Panc1 (cell line): ENCODE measurements around the gene CHRD.

Source experiments
- POLR2AphosphoS5 ChIP-seq: IDR thresholded peaks from 2 replicates; pipeline ENCODE4 v1.6.1; 2012; ENCODE audit warnings: mild to moderate bottlenecking, low read depth, low read length, moderate library complexity
- TF ChIP-seq, protein P1 (sequence below): fragments of 450-650 bp; IDR thresholded peaks from 2 replicates; pipeline ENCODE4 v1.5.1; 2017; ENCODE audit warnings: mild to moderate bottlenecking
- TF ChIP-seq, protein P2 (sequence below), 2 experiments: IDR thresholded peaks; 2 replicates each; pipeline ENCODE4 v1.6.1; 2011 to 2012; ENCODE audit warnings: low read depth in 2 of 2, control low read depth in 1 of 2, low read length in 1 of 2, mild to moderate bottlenecking in 1 of 2, moderate library complexity in 1 of 2; ENCODE audit not compliant: insufficient read depth in 1 of 2

DNA sequence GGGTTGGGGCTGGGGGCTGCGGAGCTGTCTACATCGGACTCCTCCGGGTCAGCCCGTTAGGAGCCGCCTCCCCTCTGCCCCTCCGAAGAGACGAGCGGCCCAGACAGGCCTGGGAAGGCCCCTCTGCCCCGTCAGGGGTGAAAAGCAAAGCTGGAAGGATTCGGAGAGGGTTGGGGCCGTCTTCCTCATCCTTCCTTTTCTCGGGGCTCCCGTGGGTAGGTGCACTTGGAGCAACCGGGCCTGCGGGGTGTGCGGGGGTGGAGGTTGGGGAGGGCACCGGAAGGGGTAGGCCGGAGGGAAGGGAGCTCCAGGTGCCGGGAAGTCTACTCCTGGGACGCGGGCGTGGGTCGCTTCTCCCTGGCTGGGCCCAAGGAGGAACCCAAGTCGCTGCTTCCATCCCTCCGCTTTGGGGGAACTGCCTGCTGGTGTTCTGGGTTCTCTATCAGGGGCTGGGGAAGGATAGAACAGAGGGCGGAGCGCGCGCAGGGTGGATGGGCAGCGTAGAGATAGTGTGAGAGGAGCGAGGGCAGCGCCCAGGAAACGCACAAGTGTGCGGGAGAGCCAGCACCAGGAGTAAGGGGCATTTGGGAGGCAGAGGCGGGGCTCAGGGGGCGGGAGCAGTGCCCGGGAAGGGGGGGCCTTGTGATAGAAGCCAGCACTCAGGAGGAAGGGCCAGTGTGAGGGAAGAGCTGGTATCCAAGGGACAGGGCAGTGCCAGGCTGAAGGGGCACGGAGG is 17.8 kb upstream of the CHRD start:
- TF ChIP-seq, protein P1, sequence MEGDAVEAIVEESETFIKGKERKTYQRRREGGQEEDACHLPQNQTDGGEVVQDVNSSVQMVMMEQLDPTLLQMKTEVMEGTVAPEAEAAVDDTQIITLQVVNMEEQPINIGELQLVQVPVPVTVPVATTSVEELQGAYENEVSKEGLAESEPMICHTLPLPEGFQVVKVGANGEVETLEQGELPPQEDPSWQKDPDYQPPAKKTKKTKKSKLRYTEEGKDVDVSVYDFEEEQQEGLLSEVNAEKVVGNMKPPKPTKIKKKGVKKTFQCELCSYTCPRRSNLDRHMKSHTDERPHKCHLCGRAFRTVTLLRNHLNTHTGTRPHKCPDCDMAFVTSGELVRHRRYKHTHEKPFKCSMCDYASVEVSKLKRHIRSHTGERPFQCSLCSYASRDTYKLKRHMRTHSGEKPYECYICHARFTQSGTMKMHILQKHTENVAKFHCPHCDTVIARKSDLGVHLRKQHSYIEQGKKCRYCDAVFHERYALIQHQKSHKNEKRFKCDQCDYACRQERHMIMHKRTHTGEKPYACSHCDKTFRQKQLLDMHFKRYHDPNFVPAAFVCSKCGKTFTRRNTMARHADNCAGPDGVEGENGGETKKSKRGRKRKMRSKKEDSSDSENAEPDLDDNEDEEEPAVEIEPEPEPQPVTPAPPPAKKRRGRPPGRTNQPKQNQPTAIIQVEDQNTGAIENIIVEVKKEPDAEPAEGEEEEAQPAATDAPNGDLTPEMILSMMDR = no peak
- TF ChIP-seq, protein P2, sequence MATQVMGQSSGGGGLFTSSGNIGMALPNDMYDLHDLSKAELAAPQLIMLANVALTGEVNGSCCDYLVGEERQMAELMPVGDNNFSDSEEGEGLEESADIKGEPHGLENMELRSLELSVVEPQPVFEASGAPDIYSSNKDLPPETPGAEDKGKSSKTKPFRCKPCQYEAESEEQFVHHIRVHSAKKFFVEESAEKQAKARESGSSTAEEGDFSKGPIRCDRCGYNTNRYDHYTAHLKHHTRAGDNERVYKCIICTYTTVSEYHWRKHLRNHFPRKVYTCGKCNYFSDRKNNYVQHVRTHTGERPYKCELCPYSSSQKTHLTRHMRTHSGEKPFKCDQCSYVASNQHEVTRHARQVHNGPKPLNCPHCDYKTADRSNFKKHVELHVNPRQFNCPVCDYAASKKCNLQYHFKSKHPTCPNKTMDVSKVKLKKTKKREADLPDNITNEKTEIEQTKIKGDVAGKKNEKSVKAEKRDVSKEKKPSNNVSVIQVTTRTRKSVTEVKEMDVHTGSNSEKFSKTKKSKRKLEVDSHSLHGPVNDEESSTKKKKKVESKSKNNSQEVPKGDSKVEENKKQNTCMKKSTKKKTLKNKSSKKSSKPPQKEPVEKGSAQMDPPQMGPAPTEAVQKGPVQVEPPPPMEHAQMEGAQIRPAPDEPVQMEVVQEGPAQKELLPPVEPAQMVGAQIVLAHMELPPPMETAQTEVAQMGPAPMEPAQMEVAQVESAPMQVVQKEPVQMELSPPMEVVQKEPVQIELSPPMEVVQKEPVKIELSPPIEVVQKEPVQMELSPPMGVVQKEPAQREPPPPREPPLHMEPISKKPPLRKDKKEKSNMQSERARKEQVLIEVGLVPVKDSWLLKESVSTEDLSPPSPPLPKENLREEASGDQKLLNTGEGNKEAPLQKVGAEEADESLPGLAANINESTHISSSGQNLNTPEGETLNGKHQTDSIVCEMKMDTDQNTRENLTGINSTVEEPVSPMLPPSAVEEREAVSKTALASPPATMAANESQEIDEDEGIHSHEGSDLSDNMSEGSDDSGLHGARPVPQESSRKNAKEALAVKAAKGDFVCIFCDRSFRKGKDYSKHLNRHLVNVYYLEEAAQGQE (IDR thresholded peaks at IDR 0.05; ENCODE audit: insufficient read depth in 1 of 2, low read depth in 2 of 2, low read length in 1 of 2) = no peak
- peak; percentile 24; the same call in 1 of the 2 replicates for TF ChIP-seq POLR2AphosphoS5
